H1 (cell line): ENCODE measurements around the gene SPR. TPM values are rescaled to one million over a fixed set of nuclear protein-coding genes. Genes with fewer than 3 reads are reported as not detected.

Experiments used
- CHD7 ChIP-seq: fragments of 300-600 bp; sonication (generic); IDR thresholded peaks from 2 replicates; pipeline ENCODE4 v1.7.1; 2012; ENCODE audit warnings: low read length, moderate library complexity, mild to moderate bottlenecking, inconsistent platforms; ENCODE audit not compliant: insufficient replicate concordance
- EP300 ChIP-seq, 2 experiments: IDR thresholded peaks; 1 replicate in 1 of 2; 2 replicates in 1 of 2; pipeline ENCODE4 v1.6.1; 2011 to 2012; ENCODE audit warnings: low read depth in 2 of 2, low read length in 2 of 2, mild to moderate bottlenecking in 2 of 2, borderline replicate concordance in 1 of 2, inconsistent platforms in 1 of 2, moderate library complexity in 1 of 2
- SUZ12 ChIP-seq: fragments of 200-600 bp; sonication (generic); IDR thresholded peaks from 2 replicates; pipeline ENCODE4 v1.6.1; 2012; ENCODE audit warnings: mild to moderate bottlenecking, inconsistent platforms, low read length, moderate library complexity, mixed read lengths
- polyA plus RNA-seq, 7 experiments: library from polyadenylated mRNA; depleted of rRNA in 3 of 7; stranded (reverse) in 5 of 7; unstranded in 2 of 7; fragments of >200 nt in 5 of 7; fragments of 200-250 nt in 2 of 7; gene quantifications; 1 replicate in 5 of 7; 2 replicates in 1 of 7; 4 replicates in 1 of 7; pipeline versions ENCODE4 v1.2.1 to v1.2.3, GENCODE V29; 2011 to 2013; ENCODE audit warnings: missing spikeins in 2 of 7, mixed read lengths in 2 of 7
- total RNA-seq: library from RNA; stranded (reverse); fragmentation: NEBNext Ultra II Directional; extraction: Animal tissue kit (Norgen Biotek cat#: 25700); gene quantifications from 2 replicates; pipeline ENCODE4 v1.2.1, GENCODE V29; 2021

The SPR gene
- total and polyA plus RNA-seq, 2 of the 8 experiments (the other 6 are each of a cell fraction or from before 2014, with no cell fraction given) = 4.5 to 11.5 TPM

GRCh38 chr2:72889991-72890390 lies 2.8 kb downstream of the SPR start (continued):
- TF ChIP-seq CHD7 (no peak), EP300 (IDR thresholded peaks at IDR 0.05; ENCODE audit: borderline replicate concordance in 1 of 2, low read depth in 2 of 2, low read length in 2 of 2) (no peak), SUZ12 (no peak)
